CD4-positive, CD25-positive, alpha-beta regulatory T cell (primary cell): Measurements from ENCODE around the gene APIP. TPM values are rescaled to one million over a fixed set of nuclear protein-coding genes. Genes with fewer than 3 reads are reported as not detected.
A peak's percentile ranks its signal among the peaks of the same experiment; 100 is the strongest.
"Not testable (repeated sequence)": the region's sequence is repeated elsewhere in the genome, so short reads cannot be mapped to it uniquely, and the experiment has no call there.

ENCODE experiments used
- ATAC-seq, 2 donors: fragments of 150-1000 bp; cut with Tn5 transposase; one replicate each; pipeline ENCODE4 v1.10.0; 2021; ENCODE audit warnings: low read depth in 2 of 2, moderate number of reproducible peaks in 2 of 2, moderate library complexity in 1 of 2
- DNase-seq, 3 donors: peaks; one replicate each; pipeline versions ENCODE4 v3.0.0 to v3.0.0-alpha.2; 2012 to 2022; ENCODE audit warnings: mixed read lengths in 1 of 3
- H3K27ac ChIP-seq: one replicate; pipeline ENCODE4 v1.7.0; 2013; ENCODE audit warnings: mild to moderate bottlenecking, low read length; ENCODE audit not compliant: insufficient read depth, poor library complexity, severe bottlenecking
- H3K27me3 ChIP-seq: one replicate; pipeline ENCODE4 v1.7.0; 2013; ENCODE audit warnings: low read length; ENCODE audit not compliant: control insufficient read depth, insufficient read depth
- H3K36me3 ChIP-seq: one replicate; pipeline ENCODE4 v1.7.0; 2013; ENCODE audit warnings: mild to moderate bottlenecking, low read length, moderate library complexity; ENCODE audit not compliant: control insufficient read depth, insufficient read depth
- H3K4me1 ChIP-seq: 2 replicates; pipeline ENCODE4 v1.7.0; 2013; ENCODE audit warnings: mild to moderate bottlenecking, low read length; ENCODE audit not compliant: insufficient read depth, control insufficient read depth, poor library complexity, severe bottlenecking
- H3K4me3 ChIP-seq: one replicate; pipeline ENCODE4 v1.7.0; 2013; ENCODE audit warnings: low read depth, mild to moderate bottlenecking, low read length, moderate library complexity
- H3K9me3 ChIP-seq, 2 experiments: 1 replicate in 1 of 2; 2 replicates in 1 of 2; pipeline ENCODE4 v1.7.0; 2013; ENCODE audit warnings: low read length in 2 of 2, mild to moderate bottlenecking in 1 of 2, moderate library complexity in 1 of 2; ENCODE audit not compliant: control insufficient read depth in 2 of 2
- H3K27ac Mint-ChIP-seq, 3 donors: one replicate each; pipeline ENCODE4 v1.8.0; 2020 to 2022; ENCODE audit warnings: mild to moderate bottlenecking in 3 of 3, mixed read lengths in 3 of 3, moderate library complexity in 2 of 3
- H3K27me3 Mint-ChIP-seq: one replicate; pipeline ENCODE4 v1.8.0; 2022; ENCODE audit warnings: mild to moderate bottlenecking, mixed read lengths
- H3K36me3 Mint-ChIP-seq: one replicate; pipeline ENCODE4 v1.8.0; 2020; ENCODE audit warnings: mixed read lengths
- H3K4me1 Mint-ChIP-seq, 4 donors: one replicate each; pipeline ENCODE4 v1.8.0; 2020 to 2022; ENCODE audit warnings: mixed read lengths in 4 of 4, mild to moderate bottlenecking in 1 of 4
- H3K4me3 Mint-ChIP-seq, 4 donors: one replicate each; pipeline ENCODE4 v1.8.0; 2020 to 2022; ENCODE audit warnings: mild to moderate bottlenecking in 4 of 4, mixed read lengths in 4 of 4, moderate library complexity in 3 of 4
- H3K9me3 Mint-ChIP-seq, 7 donors: one replicate each; pipeline ENCODE4 v1.8.0; 2020 to 2022; ENCODE audit warnings: mixed read lengths in 7 of 7, mild to moderate bottlenecking in 3 of 7, moderate library complexity in 2 of 7
- polyA plus RNA-seq, 4 donors: library from polyadenylated mRNA; unstranded; fragments of 300-500 nt; fragmentation: Illumina TruSeq; gene quantifications; one replicate each; pipeline ENCODE4 v1.2.3, GENCODE V29; 2021
- total RNA-seq: library from RNA; stranded (reverse); gene quantifications from one replicate; pipeline ENCODE4 v1.2.3, GENCODE V29; 2022

Gene APIP
- total and polyA plus RNA-seq, 5 donors from 2014 or later, result 13.6 to 26.9 (median 19.7) TPM

- H3K27ac Mint-ChIP-seq, result not testable (repeated sequence)
Observed at GRCh38 chr11:34896191-34896590, 20.0 kb downstream of the APIP start.

GRCh38 chr11:34893416-34893815, 22.8 kb downstream of the APIP start:
- Histone ChIP-seq H3K9me3 (peaks cover 6 to 16% of the 10 kb centered on the region in 2 experiments), H3K36me3 (no peaks in the 10 kb centered on the region), H3K27ac (no peak overlapping the region), H3K27me3 (no peaks in the 10 kb centered on the region), H3K4me1 (no peaks in the 10 kb centered on the region), H3K4me3 (no peak overlapping the region)
- Mint-ChIP-seq H3K36me3 (peaks cover 20% of the 10 kb centered on the region), H3K4me3 (no peak overlapping the region), H3K27ac (no peak overlapping the region), H3K27me3 (no peaks in the 10 kb centered on the region), H3K4me1 (peaks cover 0 to 6% (median 0%) of the 10 kb centered on the region in 4 donors), H3K9me3 (peaks cover 2 to 20% (median 6%) of the 10 kb centered on the region in 7 donors)
- no peak for ATAC-seq
- no peak for DNase-seq

More at GRCh38 chr11:34896191-34896590, 20.0 kb downstream of the APIP start:
- not testable (repeated sequence) for H3K27me3 ChIP-seq, H3K4me1 ChIP-seq, H3K4me1 Mint-ChIP-seq, DNase-seq, H3K27me3 Mint-ChIP-seq, H3K4me3 Mint-ChIP-seq, H3K4me3 ChIP-seq, H3K36me3 ChIP-seq, ATAC-seq, H3K27ac ChIP-seq
- peaks cover 2 to 43% (median 16%) of the 10 kb centered on the region in 7 donors for H3K9me3 Mint-ChIP-seq
- H3K9me3 ChIP-seq, result peaks cover 27 to 41% of the 10 kb centered on the region in 2 experiments
- peaks cover 13% of the 10 kb centered on the region for H3K36me3 Mint-ChIP-seq

GRCh38 chr11:34891611-34892010, 24.6 kb downstream of the APIP start:
- DNase-seq (no peak), ATAC-seq (no peak)
- no peaks in the 10 kb centered on the region for H3K9me3 ChIP-seq
- no peaks in the 10 kb centered on the region for H3K27me3 ChIP-seq
- peaks cover 8% of the 10 kb centered on the region for H3K36me3 ChIP-seq
- Mint-ChIP-seq H3K9me3 (peaks cover 0 to 8% (median 4%) of the 10 kb centered on the region in 7 donors), H3K4me3 (no peak overlapping the region), H3K36me3 (peaks cover 24% of the 10 kb centered on the region), H3K27me3 (no peaks in the 10 kb centered on the region), H3K27ac (peak overlapping the region in 1 of 3 donors; percentile 43), H3K4me1 (peaks cover 0 to 6% (median 0%) of the 10 kb centered on the region in 4 donors)
- H3K27ac ChIP-seq, result no peak overlapping the region
- H3K4me1 ChIP-seq, result no peaks in the 10 kb centered on the region
- no peak overlapping the region for H3K4me3 ChIP-seq

- H3K4me1 Mint-ChIP-seq, result peaks cover 0 to 6% (median 0%) of the 10 kb centered on the region in 4 donors
- no peaks in the 10 kb centered on the region for H3K27me3 Mint-ChIP-seq
- peak in 1 of 3 donors; percentile 34 for DNase-seq
Observed at GRCh38 chr11:34890812-34891211, 25.4 kb downstream of the APIP start.

GRCh38 chr11:34890089-34890488, 26.1 kb downstream of the APIP start:
- H3K4me3 Mint-ChIP-seq, result no peak overlapping the region
- no peak for ATAC-seq
- no peaks in the 10 kb centered on the region for H3K27me3 Mint-ChIP-seq
- no peak overlapping the region for H3K27ac Mint-ChIP-seq
- H3K9me3 ChIP-seq, result no peaks in the 10 kb centered on the region
- H3K36me3 ChIP-seq, result peaks cover 8% of the 10 kb centered on the region
- no peaks in the 10 kb centered on the region for H3K4me1 ChIP-seq
- H3K27ac ChIP-seq, result no peak overlapping the region
- H3K36me3 Mint-ChIP-seq, result peaks cover 21% of the 10 kb centered on the region
- peaks cover 0 to 4% (median 0%) of the 10 kb centered on the region in 4 donors for H3K4me1 Mint-ChIP-seq
- no peaks in the 10 kb centered on the region for H3K9me3 Mint-ChIP-seq
- no peak overlapping the region for H3K4me3 ChIP-seq
- no peak for DNase-seq
- H3K27me3 ChIP-seq, result no peaks in the 10 kb centered on the region

More at GRCh38 chr11:34890812-34891211, 25.4 kb downstream of the APIP start:
- no peaks in the 10 kb centered on the region for H3K4me1 ChIP-seq
- no peak for ATAC-seq
- H3K27ac ChIP-seq, result no peak overlapping the region
- H3K4me3 ChIP-seq, result no peak overlapping the region
- H3K9me3 Mint-ChIP-seq, result peaks cover 0 to under 1% (median 0%) of the 10 kb centered on the region in 7 donors
- no peaks in the 10 kb centered on the region for H3K27me3 ChIP-seq
- H3K36me3 ChIP-seq, result peaks cover 8% of the 10 kb centered on the region
- H3K36me3 Mint-ChIP-seq, result peaks cover 18% of the 10 kb centered on the region
- no peak overlapping the region for H3K27ac Mint-ChIP-seq
- no peak overlapping the region for H3K4me3 Mint-ChIP-seq
- H3K9me3 ChIP-seq, result no peaks in the 10 kb centered on the region

GRCh38 chr11:34887260-34887659, 28.9 kb downstream of the APIP start:
- Histone ChIP-seq H3K9me3 (no peaks in the 10 kb centered on the region), H3K36me3 (peaks cover 19% of the 10 kb centered on the region), H3K4me1 (no peaks in the 10 kb centered on the region), H3K4me3 (no peak overlapping the region), H3K27me3 (no peaks in the 10 kb centered on the region), H3K27ac (no peak overlapping the region)
- DNase-seq (no peak), ATAC-seq (no peak)
- Mint-ChIP-seq H3K4me1 (no peaks in the 10 kb centered on the region), H3K9me3 (no peaks in the 10 kb centered on the region), H3K27me3 (no peaks in the 10 kb centered on the region), H3K4me3 (no peak overlapping the region), H3K27ac (no peak overlapping the region), H3K36me3 (peaks cover 32% of the 10 kb centered on the region)

GRCh38 chr11:34886609-34887008, 29.6 kb downstream of the APIP start:
- Histone ChIP-seq H3K4me3 (no peak overlapping the region), H3K4me1 (no peaks in the 10 kb centered on the region), H3K27me3 (no peaks in the 10 kb centered on the region), H3K27ac (no peak overlapping the region), H3K36me3 (peaks cover 20% of the 10 kb centered on the region), H3K9me3 (no peaks in the 10 kb centered on the region)
- H3K9me3 Mint-ChIP-seq, result peaks cover 0 to 2% (median 0%) of the 10 kb centered on the region in 7 donors
- H3K4me1 Mint-ChIP-seq, result no peaks in the 10 kb centered on the region
- no peak overlapping the region for H3K4me3 Mint-ChIP-seq
- ATAC-seq, result no peak
- H3K36me3 Mint-ChIP-seq, result peaks cover 38% of the 10 kb centered on the region
- no peaks in the 10 kb centered on the region for H3K27me3 Mint-ChIP-seq
- no peak overlapping the region for H3K27ac Mint-ChIP-seq
- DNase-seq, result no peak

GRCh38 chr11:34881900-34882299, 34.3 kb downstream of the APIP start:
- Histone ChIP-seq H3K4me1 (no peaks in the 10 kb centered on the region), H3K9me3 (no peaks in the 10 kb centered on the region), H3K27ac (no peak overlapping the region), H3K4me3 (no peak overlapping the region), H3K27me3 (no peaks in the 10 kb centered on the region), H3K36me3 (peaks cover 18% of the 10 kb centered on the region)
- H3K4me3 Mint-ChIP-seq, result no peak overlapping the region
- H3K9me3 Mint-ChIP-seq, result peaks cover 0 to 2% (median 0%) of the 10 kb centered on the region in 7 donors
- H3K27me3 Mint-ChIP-seq, result no peaks in the 10 kb centered on the region
- peaks cover 0 to 5% (median 0%) of the 10 kb centered on the region in 4 donors for H3K4me1 Mint-ChIP-seq
- H3K27ac Mint-ChIP-seq, result no peak overlapping the region
- H3K36me3 Mint-ChIP-seq, result peaks cover 23% of the 10 kb centered on the region
- ATAC-seq (no peak), DNase-seq (no peak)
